ENCODE data around the gene ARL6IP4. TPM values are rescaled to one million over a fixed set of nuclear protein-coding genes. Genes with fewer than 3 reads are reported as not detected.

ARL6IP4 gene
- total and polyA plus RNA-seq, 2 of the 4 experiments (the other 2 are of a cell fraction) = 161 to 254 TPM

GRCh38 chr12:122974892-122975789 is 5.3 kb upstream of the ARL6IP4 start, which contains the start of gene OGFOD2:
OGFOD2 (plus strand) TSS chr12:122975244; CDS start chr12:122975252, 8 bp downstream.
- Histone ChIP-seq H3K9ac (ENCODE audit: low read depth, low read length) (peak within 1 kb of the TSS; percentile 95), H2BK20ac (ENCODE audit: low read depth, low read length) (peak within 1 kb of the TSS; percentile 57; the same call in 1 of the 2 replicates), H4K91ac (ENCODE audit: insufficient read depth, low read depth, low read length) (peak within 1 kb of the TSS; percentile 96), H3K4me1 (ENCODE audit: control insufficient read depth, insufficient read depth, low read length) (peaks cover 12% of the 10 kb centered on the region; the same call in 1 of the 2 replicates), H2BK120ac (ENCODE audit: low read depth, low read length) (peak within 1 kb of the TSS; percentile 88), H3K23ac (ENCODE audit: low read depth, low read length) (peak within 1 kb of the TSS; percentile 96), H3K56ac (ENCODE audit: extremely low read depth, insufficient read depth, low read length) (peak within 1 kb of the TSS; percentile 88), H3K9me3 (ENCODE audit: control insufficient read depth, insufficient read depth, low read length) (no peaks in the 10 kb centered on the region), H3K9me1 (ENCODE audit: insufficient read depth, low read length) (peaks cover 9% of the 10 kb centered on the region; the same call in 1 of the 2 replicates), H4K5ac (ENCODE audit: low read depth, low read length) (peak within 1 kb of the TSS; percentile 79), H3K14ac (replicated peaks; ENCODE audit: low read depth, low read length) (peak within 1 kb of the TSS; percentile 96), H2BK5ac (ENCODE audit: low read depth, low read length, poor library complexity, severe bottlenecking) (peak within 1 kb of the TSS; percentile 84), H4K20me1 (ENCODE audit: insufficient read depth, low read length) (no peaks in the 10 kb centered on the region), H3K79me1 (ENCODE audit: low read depth in 1 of 2, low read length in 2 of 2) (peaks cover 19 to 53% of the 10 kb centered on the region in 2 experiments), H3K36me3 (ENCODE audit: control insufficient read depth, insufficient read depth, low read length) (peaks cover 4% of the 10 kb centered on the region; the same call in 1 of the 2 replicates), H2AK5ac (ENCODE audit: low read depth, low read length) (peak within 1 kb of the TSS; percentile 86), H2AK9ac (replicated peaks; ENCODE audit: low read depth, low read length, poor library complexity) (peak within 1 kb of the TSS; percentile 92), H3K4me2 (ENCODE audit: low read depth, low read length) (peak within 1 kb of the TSS; percentile 93), H3K4ac (ENCODE audit: low read depth, low read length) (peak within 1 kb of the TSS; percentile 95), H3K27ac (ENCODE audit: insufficient read depth, low read length) (peak within 1 kb of the TSS; percentile 95), H4K8ac (ENCODE audit: low read depth in 2 of 2, low read length in 2 of 2) (peak within 1 kb of the TSS; percentile 75 to 97), H2AFZ (replicated peaks; ENCODE audit: low read length, poor library complexity) (peak within 1 kb of the TSS; percentile 98), H3K4me3 (ENCODE audit: insufficient read depth, low read depth, low read length) (peak within 1 kb of the TSS; percentile 92), H2BK15ac (ENCODE audit: low read depth, low read length) (peak within 1 kb of the TSS; percentile 52; the same call in 1 of the 3 replicates), H3K27me3 (ENCODE audit: control insufficient read depth, insufficient read depth, low read length) (no peaks in the 10 kb centered on the region), H3K18ac (ENCODE audit: low read depth, low read length) (peak within 1 kb of the TSS; percentile 51)
- DNase-seq (peak; percentile 88), ATAC-seq (ENCODE audit: low read depth) (peak; percentile 89)
- intact Hi-C loops (cut with micrococcal nuclease) = loop anchor here (2.0 to 10.0 kb wide), 2 partner anchors 176 to 410 kb away; partner anchors contain the start of genes KMT5A and PITPNM2
- no TSS peak for BruUV-seq (replicated peaks)
- TF ChIP-seq CEBPB (IDR thresholded peaks at IDR 0.05; ENCODE audit: low read depth, low read length) (no peak), RFX5 (IDR thresholded peaks at IDR 0.05; ENCODE audit: low read depth, low read length) (0 out of 2 replicates have a peak, but pooled peaks have one; percentile 16), MXI1 (IDR thresholded peaks at IDR 0.05; ENCODE audit: borderline replicate concordance, low read depth, low read length) (peak; percentile 92), POLR2A (IDR thresholded peaks at IDR 0.05; ENCODE audit: low read depth, low read length) (peak; percentile 61), BHLHE40 (IDR thresholded peaks at IDR 0.05; ENCODE audit: low read depth, low read length) (peak; percentile 86), RCOR1 (IDR thresholded peaks at IDR 0.05; ENCODE audit: insufficient replicate concordance, low read length) (peak; percentile 6), MAZ (IDR thresholded peaks at IDR 0.05; ENCODE audit: borderline replicate concordance, low read depth, low read length) (peak; percentile 97), CTCF (conservative IDR thresholded peaks at IDR 0.05; ENCODE audit: low read depth, low read length) (no peak), SMC3 (IDR thresholded peaks at IDR 0.05; ENCODE audit: low read depth, low read length) (no peak), FOS (IDR thresholded peaks at IDR 0.05; ENCODE audit: low read depth, low read length) (0 out of 2 replicates have a peak, but pooled peaks have one; percentile 3)
- 0% methylated on average over 7 of the region's 66 CpGs; no CpG with 5 or more reads in 1 of the 2 experiments for WGBS, 2 experiments (ENCODE audit: extremely low coverage in 2 of 2, insufficient read length in 1 of 2)
- in situ Hi-C loops (cut with MboI; ENCODE audit: low sequenced_read_pairs) = loop anchor here (25.0 kb wide), 1 partner anchor 338 kb away; no protein-coding TSS in a partner anchor
- POLR2A ChIA-PET (ENCODE audit: unreplicated experiment) = interaction anchor here (0.6 to 1.5 kb wide), 2 partner anchors 217 to 257 kb away, joined by 5 to 6 read pairs; no protein-coding TSS in a partner anchor
- dilution Hi-C loops (cut with HindIII; ENCODE audit: low sequenced_read_pairs, unreplicated experiment) = loop anchor here (25.0 kb wide), 1 partner anchor 262 kb away; the partner anchor contains the start of genes MPHOSPH9 and MTRFR
- CTCF ChIA-PET = interaction anchor here (1.3 kb wide), 1 partner anchor 263 kb away, joined by 3 read pairs; no protein-coding TSS in a partner anchor

All from IMR-90 (cell line).